SK-N-SH (cell line): ENCODE measurements around the gene DPEP2NB. TPM values are rescaled to one million over a fixed set of nuclear protein-coding genes. Genes with fewer than 3 reads are reported as not detected.

Experiments
- CTCF ChIA-PET: fragments of 300-600, 350-600 bp; formaldehyde crosslinking; extraction: SDS; loops from one replicate; lab custom pipeline; 2021; lab: Yijun Ruan, JAX
- POLR2A ChIA-PET: fragments of 350-600 bp; sonication (Branson Sonifier 250); formaldehyde crosslinking; extraction: SDS; loops from one replicate; lab custom pipeline; 2020; ENCODE audit warnings: antibody characterized with exemption, inconsistent platforms; lab: Yijun Ruan, JAX
- DNase-seq: peaks from one replicate; pipeline ENCODE4 v3.0.0; 2012
- H2AFZ ChIP-seq: fragments of 200-600 bp; sonication (generic); 2 replicates; pipeline ENCODE4 v1.8.1; 2016; ENCODE audit warnings: antibody characterized with exemption, mild to moderate bottlenecking, low read depth
- H3F3A ChIP-seq: fragments of 200-600 bp; sonication (generic); replicated peaks from 2 replicates; pipeline ENCODE3; 2016; ENCODE audit warnings: antibody characterized with exemption, mild to moderate bottlenecking; ENCODE audit not compliant: insufficient read depth
- H3K27ac ChIP-seq, 2 experiments: fragments of 200-500 bp in 1 of 2; fragments of 200-600 bp in 1 of 2; sonication (Bioruptor generic) in 1 of 2; sonication (generic), shearing (Covaris generic) in 1 of 2; 2 replicates each; pipeline versions ENCODE4 v1.5.1 to v1.6.1; 2014 to 2016; ENCODE audit warnings: low read depth in 2 of 2, inconsistent platforms in 1 of 2, low read length in 1 of 2, mild to moderate bottlenecking in 1 of 2, mixed read lengths in 1 of 2
- H3K27me3 ChIP-seq: fragments of 200-600 bp; sonication (generic), shearing (Covaris generic); 2 replicates; pipeline ENCODE4 v1.6.1; 2016; ENCODE audit warnings: mixed run types; ENCODE audit not compliant: insufficient read depth
- H3K36me3 ChIP-seq, 2 experiments: fragments of 200-500 bp in 1 of 2; fragments of 200-600 bp in 1 of 2; sonication (Bioruptor generic) in 1 of 2; sonication (generic) in 1 of 2; replicated peaks in 1 of 2; 2 replicates each; pipeline versions ENCODE3 to v1.5.1; 2014 to 2016; ENCODE audit warnings: low read length in 1 of 2, mild to moderate bottlenecking in 1 of 2; ENCODE audit not compliant: insufficient read depth in 2 of 2, control insufficient read depth in 1 of 2
- H3K4me1 ChIP-seq, 2 experiments: fragments of 200-500 bp in 1 of 2; fragments of 200-600 bp in 1 of 2; sonication (Bioruptor generic) in 1 of 2; sonication (generic), shearing (Covaris generic) in 1 of 2; 2 replicates each; pipeline versions ENCODE4 v1.5.1 to v1.6.1; 2014 to 2016; ENCODE audit warnings: low read depth in 1 of 2, low read length in 1 of 2, mixed run types in 1 of 2; ENCODE audit not compliant: insufficient read depth in 2 of 2, control insufficient read depth in 1 of 2
- H3K4me2 ChIP-seq: fragments of 200-600 bp; sonication (generic), shearing (Covaris generic); 2 replicates; pipeline ENCODE4 v1.6.1; 2017; ENCODE audit warnings: mixed run types
- H3K4me3 ChIP-seq, 2 experiments: fragments of 200-500 bp in 1 of 2; fragments of 200-600 bp in 1 of 2; sonication (Bioruptor generic) in 1 of 2; sonication (generic), shearing (Covaris generic) in 1 of 2; 2 replicates each; pipeline versions ENCODE4 v1.5.1 to v1.8.1; 2014 to 2016; ENCODE audit warnings: low read depth in 2 of 2, inconsistent platforms in 1 of 2, low read length in 1 of 2, mild to moderate bottlenecking in 1 of 2, mixed read lengths in 1 of 2, moderate library complexity in 1 of 2
- H3K79me2 ChIP-seq: fragments of 200-600 bp; sonication (generic); 2 replicates; pipeline ENCODE4 v1.8.1; 2017; ENCODE audit warnings: mild to moderate bottlenecking; ENCODE audit not compliant: insufficient read depth
- H3K9ac ChIP-seq: fragments of 200-600 bp; sonication (generic); 2 replicates; pipeline ENCODE4 v1.6.1; 2017; ENCODE audit warnings: mixed run types
- H3K9me2 ChIP-seq: fragments of 200-600 bp; sonication (generic); 2 replicates; pipeline ENCODE4 v1.6.1; 2017; ENCODE audit warnings: mixed run types
- H3K9me3 ChIP-seq: fragments of 200-600 bp; sonication (generic); 2 replicates; pipeline ENCODE4 v1.6.1; 2017; ENCODE audit warnings: mixed run types, mild to moderate bottlenecking, moderate library complexity
- H4K20me1 ChIP-seq: fragments of 200-600 bp; sonication (generic); 2 replicates; pipeline ENCODE4 v1.6.1; 2017; ENCODE audit warnings: mild to moderate bottlenecking, mixed run types; ENCODE audit not compliant: insufficient read depth
- ELF1 ChIP-seq: IDR thresholded peaks from 2 replicates; pipeline ENCODE4 v1.4.0; 2012
- EZH2phosphoT487 ChIP-seq: fragments of 200-600 bp; sonication (generic); IDR thresholded peaks from 2 replicates; pipeline ENCODE4 v1.6.1; 2017; ENCODE audit warnings: low read depth, mixed run types, mild to moderate bottlenecking, antibody characterized with exemption, moderate library complexity, borderline replicate concordance
- FOXJ3 ChIP-seq: sonication (generic); formaldehyde crosslinking; IDR thresholded peaks from 2 replicates; pipeline ENCODE4 v1.5.1; 2020; ENCODE audit warnings: mild to moderate bottlenecking, missing genetic modification reagents
- FOXM1 ChIP-seq: IDR thresholded peaks from 2 replicates; pipeline ENCODE4 v1.4.0; 2012; ENCODE audit warnings: low read depth, mild to moderate bottlenecking
- GATA2 ChIP-seq: sonication (generic); formaldehyde crosslinking; IDR thresholded peaks from 2 replicates; pipeline ENCODE4 v1.5.0; 2020; ENCODE audit warnings: mild to moderate bottlenecking, missing genetic modification reagents
- MEF2A ChIP-seq: IDR thresholded peaks from 2 replicates; pipeline ENCODE4 v1.4.0; 2012; ENCODE audit warnings: low read depth, borderline replicate concordance
- NFIC ChIP-seq: IDR thresholded peaks from 2 replicates; pipeline ENCODE4 v1.4.0; 2012; ENCODE audit warnings: borderline replicate concordance
- POLR2AphosphoS5 ChIP-seq: IDR thresholded peaks from 2 replicates; pipeline ENCODE4 v1.6.1; 2012; ENCODE audit warnings: low read depth, low read length
- RAD21 ChIP-seq: IDR thresholded peaks from 2 replicates; pipeline ENCODE4 v1.6.1; 2012; ENCODE audit warnings: mild to moderate bottlenecking, low read length
- RFX5 ChIP-seq: IDR thresholded peaks from 2 replicates; pipeline ENCODE4 v1.6.1; 2012; ENCODE audit warnings: mild to moderate bottlenecking, improper control_type of control experiment, low read length
- RXRA ChIP-seq: IDR thresholded peaks from 2 replicates; pipeline ENCODE4 v1.4.0; 2012; ENCODE audit warnings: low read depth, mild to moderate bottlenecking, borderline replicate concordance
- SIN3A ChIP-seq: IDR thresholded peaks from 2 replicates; pipeline ENCODE4 v1.6.1; 2012; ENCODE audit warnings: low read depth, mild to moderate bottlenecking, low read length, moderate library complexity, borderline replicate concordance
- TCF12 ChIP-seq: IDR thresholded peaks from 2 replicates; pipeline ENCODE4 v1.4.0; 2012
- YY1 ChIP-seq: IDR thresholded peaks from 2 replicates; pipeline ENCODE4 v1.4.0; 2012; ENCODE audit warnings: low read depth, mild to moderate bottlenecking
- WGBS: methylation state at CpG from one replicate; pipeline ENCODE4 v1.1.6; 2017; ENCODE audit warnings: low lambda C conversion rate; 5-methylcytosine and 5-hydroxymethylcytosine counted together
- polyA plus RNA-seq, 3 experiments: library from polyadenylated mRNA; depleted of rRNA; stranded (reverse); fragments of >200 nt; gene quantifications; 2 replicates each; pipeline ENCODE4 v1.2.3, GENCODE V29; 2012
- TF ChIP-seq, protein P1 (sequence below): fragments of 200-600 bp; sonication (generic); IDR thresholded peaks from 2 replicates; pipeline ENCODE4 v1.6.1; 2017; ENCODE audit warnings: antibody characterized with exemption, mild to moderate bottlenecking, moderate library complexity
- TF ChIP-seq, protein P2 (sequence below): fragments of 150-350 bp; IDR thresholded peaks from 2 replicates; pipeline ENCODE4 v1.6.1; 2017; ENCODE audit warnings: antibody characterized with exemption, low read length, low read depth, borderline replicate concordance
- TF ChIP-seq, protein P3 (sequence below): IDR thresholded peaks from 2 replicates; pipeline ENCODE4; 2012
- TF ChIP-seq, protein P4 (sequence below): fragments of 150-350 bp; IDR thresholded peaks from 2 replicates; pipeline ENCODE4 v1.6.1; 2016; ENCODE audit warnings: mild to moderate bottlenecking, low read depth, low read length
- TF ChIP-seq, protein P5 (sequence below): IDR thresholded peaks from 2 replicates; pipeline ENCODE4 v1.6.1; 2012; ENCODE audit warnings: mild to moderate bottlenecking, low read depth, low read length, moderate library complexity
- TF ChIP-seq, protein P6 (sequence below): IDR thresholded peaks from 2 replicates; pipeline ENCODE4 v1.4.0; 2012; ENCODE audit warnings: low read depth

The DPEP2NB gene
- polyA plus RNA-seq, 1 of the 3 experiments (the other 2 are of a cell fraction), result not detected

DNA sequence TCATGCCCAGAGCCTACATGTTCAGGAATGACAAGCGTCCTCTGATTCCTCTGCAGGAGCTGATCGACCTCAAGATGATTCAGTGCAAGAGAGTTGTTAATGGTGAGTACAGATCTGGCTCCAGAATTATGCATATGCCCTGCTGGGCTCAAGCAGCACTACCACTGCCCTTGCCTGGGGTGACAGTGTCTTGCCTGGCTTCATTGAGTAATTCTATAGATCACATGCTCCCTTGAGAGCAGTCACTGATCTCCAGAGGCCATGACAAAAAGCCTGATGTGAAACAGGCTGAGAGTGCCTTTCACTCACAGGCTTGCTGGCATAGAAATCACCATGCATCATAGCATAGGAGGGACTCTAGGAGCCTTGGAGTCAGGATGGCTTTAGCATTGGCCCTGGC is 33.7 kb upstream of the DPEP2NB start:
- CTCF ChIA-PET, result interaction anchor here (0.8 to 3.8 kb wide), 4 partner anchors 8 to 27 kb away, joined by 3 to 12 read pairs (median 3); no protein-coding TSS in a partner anchor
- Histone ChIP-seq H3F3A (no peaks in the 10 kb centered on the region), H3K27me3 (no peaks in the 10 kb centered on the region), H3K4me2 (no peak overlapping the region), H3K27ac (no peak overlapping the region), H3K36me3 (peaks cover 7 to 14% of the 10 kb centered on the region in 2 experiments), H4K20me1 (no peaks in the 10 kb centered on the region), H3K9ac (no peak overlapping the region), H3K9me2 (no peaks in the 10 kb centered on the region), H3K79me2 (no peaks in the 10 kb centered on the region), H2AFZ (no peak overlapping the region), H3K4me1 (no peaks in the 10 kb centered on the region), H3K4me3 (no peak overlapping the region), H3K9me3 (no peaks in the 10 kb centered on the region)
- WGBS, result 83% methylated on average over 2 of the region's 2 CpGs
- no peak for DNase-seq
- TF ChIP-seq, protein P1, sequence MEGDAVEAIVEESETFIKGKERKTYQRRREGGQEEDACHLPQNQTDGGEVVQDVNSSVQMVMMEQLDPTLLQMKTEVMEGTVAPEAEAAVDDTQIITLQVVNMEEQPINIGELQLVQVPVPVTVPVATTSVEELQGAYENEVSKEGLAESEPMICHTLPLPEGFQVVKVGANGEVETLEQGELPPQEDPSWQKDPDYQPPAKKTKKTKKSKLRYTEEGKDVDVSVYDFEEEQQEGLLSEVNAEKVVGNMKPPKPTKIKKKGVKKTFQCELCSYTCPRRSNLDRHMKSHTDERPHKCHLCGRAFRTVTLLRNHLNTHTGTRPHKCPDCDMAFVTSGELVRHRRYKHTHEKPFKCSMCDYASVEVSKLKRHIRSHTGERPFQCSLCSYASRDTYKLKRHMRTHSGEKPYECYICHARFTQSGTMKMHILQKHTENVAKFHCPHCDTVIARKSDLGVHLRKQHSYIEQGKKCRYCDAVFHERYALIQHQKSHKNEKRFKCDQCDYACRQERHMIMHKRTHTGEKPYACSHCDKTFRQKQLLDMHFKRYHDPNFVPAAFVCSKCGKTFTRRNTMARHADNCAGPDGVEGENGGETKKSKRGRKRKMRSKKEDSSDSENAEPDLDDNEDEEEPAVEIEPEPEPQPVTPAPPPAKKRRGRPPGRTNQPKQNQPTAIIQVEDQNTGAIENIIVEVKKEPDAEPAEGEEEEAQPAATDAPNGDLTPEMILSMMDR, result no peak
- TF ChIP-seq FOXM1 (no peak), GATA2 (CRISPR knock-in tag) (no peak), SIN3A (no peak), TCF12 (no peak), NFIC (no peak), RAD21 (no peak), EZH2phosphoT487 (no peak), MEF2A (no peak), FOXJ3 (CRISPR knock-in tag) (no peak), ELF1 (no peak), RFX5 (no peak), YY1 (no peak), POLR2AphosphoS5 (no peak), RXRA (no peak)
- TF ChIP-seq, protein P2, sequence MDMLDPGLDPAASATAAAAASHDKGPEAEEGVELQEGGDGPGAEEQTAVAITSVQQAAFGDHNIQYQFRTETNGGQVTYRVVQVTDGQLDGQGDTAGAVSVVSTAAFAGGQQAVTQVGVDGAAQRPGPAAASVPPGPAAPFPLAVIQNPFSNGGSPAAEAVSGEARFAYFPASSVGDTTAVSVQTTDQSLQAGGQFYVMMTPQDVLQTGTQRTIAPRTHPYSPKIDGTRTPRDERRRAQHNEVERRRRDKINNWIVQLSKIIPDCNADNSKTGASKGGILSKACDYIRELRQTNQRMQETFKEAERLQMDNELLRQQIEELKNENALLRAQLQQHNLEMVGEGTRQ, result no peak
- TF ChIP-seq, protein P3, sequence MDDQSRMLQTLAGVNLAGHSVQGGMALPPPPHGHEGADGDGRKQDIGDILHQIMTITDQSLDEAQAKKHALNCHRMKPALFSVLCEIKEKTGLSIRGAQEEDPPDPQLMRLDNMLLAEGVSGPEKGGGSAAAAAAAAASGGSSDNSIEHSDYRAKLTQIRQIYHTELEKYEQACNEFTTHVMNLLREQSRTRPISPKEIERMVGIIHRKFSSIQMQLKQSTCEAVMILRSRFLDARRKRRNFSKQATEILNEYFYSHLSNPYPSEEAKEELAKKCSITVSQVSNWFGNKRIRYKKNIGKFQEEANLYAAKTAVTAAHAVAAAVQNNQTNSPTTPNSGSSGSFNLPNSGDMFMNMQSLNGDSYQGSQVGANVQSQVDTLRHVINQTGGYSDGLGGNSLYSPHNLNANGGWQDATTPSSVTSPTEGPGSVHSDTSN, result no peak
- TF ChIP-seq, protein P4, sequence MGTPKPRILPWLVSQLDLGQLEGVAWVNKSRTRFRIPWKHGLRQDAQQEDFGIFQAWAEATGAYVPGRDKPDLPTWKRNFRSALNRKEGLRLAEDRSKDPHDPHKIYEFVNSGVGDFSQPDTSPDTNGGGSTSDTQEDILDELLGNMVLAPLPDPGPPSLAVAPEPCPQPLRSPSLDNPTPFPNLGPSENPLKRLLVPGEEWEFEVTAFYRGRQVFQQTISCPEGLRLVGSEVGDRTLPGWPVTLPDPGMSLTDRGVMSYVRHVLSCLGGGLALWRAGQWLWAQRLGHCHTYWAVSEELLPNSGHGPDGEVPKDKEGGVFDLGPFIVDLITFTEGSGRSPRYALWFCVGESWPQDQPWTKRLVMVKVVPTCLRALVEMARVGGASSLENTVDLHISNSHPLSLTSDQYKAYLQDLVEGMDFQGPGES, result no peak
- TF ChIP-seq, protein P5, sequence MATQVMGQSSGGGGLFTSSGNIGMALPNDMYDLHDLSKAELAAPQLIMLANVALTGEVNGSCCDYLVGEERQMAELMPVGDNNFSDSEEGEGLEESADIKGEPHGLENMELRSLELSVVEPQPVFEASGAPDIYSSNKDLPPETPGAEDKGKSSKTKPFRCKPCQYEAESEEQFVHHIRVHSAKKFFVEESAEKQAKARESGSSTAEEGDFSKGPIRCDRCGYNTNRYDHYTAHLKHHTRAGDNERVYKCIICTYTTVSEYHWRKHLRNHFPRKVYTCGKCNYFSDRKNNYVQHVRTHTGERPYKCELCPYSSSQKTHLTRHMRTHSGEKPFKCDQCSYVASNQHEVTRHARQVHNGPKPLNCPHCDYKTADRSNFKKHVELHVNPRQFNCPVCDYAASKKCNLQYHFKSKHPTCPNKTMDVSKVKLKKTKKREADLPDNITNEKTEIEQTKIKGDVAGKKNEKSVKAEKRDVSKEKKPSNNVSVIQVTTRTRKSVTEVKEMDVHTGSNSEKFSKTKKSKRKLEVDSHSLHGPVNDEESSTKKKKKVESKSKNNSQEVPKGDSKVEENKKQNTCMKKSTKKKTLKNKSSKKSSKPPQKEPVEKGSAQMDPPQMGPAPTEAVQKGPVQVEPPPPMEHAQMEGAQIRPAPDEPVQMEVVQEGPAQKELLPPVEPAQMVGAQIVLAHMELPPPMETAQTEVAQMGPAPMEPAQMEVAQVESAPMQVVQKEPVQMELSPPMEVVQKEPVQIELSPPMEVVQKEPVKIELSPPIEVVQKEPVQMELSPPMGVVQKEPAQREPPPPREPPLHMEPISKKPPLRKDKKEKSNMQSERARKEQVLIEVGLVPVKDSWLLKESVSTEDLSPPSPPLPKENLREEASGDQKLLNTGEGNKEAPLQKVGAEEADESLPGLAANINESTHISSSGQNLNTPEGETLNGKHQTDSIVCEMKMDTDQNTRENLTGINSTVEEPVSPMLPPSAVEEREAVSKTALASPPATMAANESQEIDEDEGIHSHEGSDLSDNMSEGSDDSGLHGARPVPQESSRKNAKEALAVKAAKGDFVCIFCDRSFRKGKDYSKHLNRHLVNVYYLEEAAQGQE, result no peak
- TF ChIP-seq, protein P6, sequence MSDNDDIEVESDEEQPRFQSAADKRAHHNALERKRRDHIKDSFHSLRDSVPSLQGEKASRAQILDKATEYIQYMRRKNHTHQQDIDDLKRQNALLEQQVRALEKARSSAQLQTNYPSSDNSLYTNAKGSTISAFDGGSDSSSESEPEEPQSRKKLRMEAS, result no peak
- POLR2A ChIA-PET, result no interaction called here
